ENCODE results near the gene ENO4.

ENO4 gene

DNA sequence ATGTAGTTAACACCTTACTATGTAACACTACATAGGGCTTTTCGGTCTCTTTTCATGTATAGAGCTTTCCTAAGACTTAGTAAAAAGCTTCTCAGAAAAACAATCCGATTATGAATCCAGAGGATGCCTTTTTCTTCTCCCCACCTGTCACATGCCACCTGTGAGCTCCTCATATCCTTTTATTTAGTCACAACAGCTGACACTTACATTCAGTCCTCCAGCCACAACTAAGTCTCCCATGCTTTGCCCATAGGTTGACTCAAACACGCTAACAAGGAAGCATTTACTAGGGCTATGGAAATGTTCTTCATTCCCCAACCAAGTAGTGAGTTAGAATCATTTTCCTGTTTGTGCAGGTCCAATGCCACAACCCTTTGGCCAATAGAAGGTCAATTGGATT lies 7.9 kb downstream of the ENO4 start:
- DNase-seq (ENCODE audit: low spot score) = no peak
- TF ChIP-seq CTCF (IDR thresholded peaks at IDR 0.05; ENCODE audit: extremely low read depth, insufficient read depth, missing control alignments) = no peak
- in situ Hi-C loops (cut with MboI; ENCODE audit: low pct_unique_long_range_greater_than_20kb, low sequenced_read_pairs, unreplicated experiment) = no loop called here

DNA sequence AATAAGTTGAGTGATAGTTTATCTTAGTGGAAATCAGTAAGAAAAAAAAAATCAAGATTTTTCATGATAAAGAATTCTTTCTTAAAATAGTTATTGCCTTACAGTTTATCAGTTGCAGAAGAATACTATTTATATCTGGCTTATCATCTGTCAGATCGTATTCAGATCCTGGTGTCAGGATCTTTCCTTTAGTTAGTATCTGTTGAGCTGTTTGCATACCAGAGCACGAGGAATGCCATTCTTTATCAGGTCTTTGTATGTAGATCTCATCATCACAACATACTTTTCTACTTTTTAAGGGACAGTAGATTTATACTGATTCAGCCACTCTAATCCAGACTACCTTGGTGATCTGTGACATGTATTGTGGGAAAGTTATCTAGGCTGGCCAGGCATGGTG lies 12.5 kb downstream of the ENO4 start:
- TF ChIP-seq CTCF (IDR thresholded peaks at IDR 0.05; ENCODE audit: extremely low read depth, insufficient read depth, missing control alignments) = no peak
- no peak for DNase-seq (ENCODE audit: low spot score)
- in situ Hi-C loops (cut with MboI; ENCODE audit: low pct_unique_long_range_greater_than_20kb, low sequenced_read_pairs, unreplicated experiment) = no loop called here

GRCh38 chr10:116864436-116864835 lies 15.1 kb downstream of the ENO4 start:
- in situ Hi-C loops (cut with MboI; ENCODE audit: low pct_unique_long_range_greater_than_20kb, low sequenced_read_pairs, unreplicated experiment) = no loop called here
- no peak for TF ChIP-seq CTCF (IDR thresholded peaks at IDR 0.05; ENCODE audit: extremely low read depth, insufficient read depth, missing control alignments)

GRCh38 chr10:116866066-116866465 lies 16.8 kb downstream of the ENO4 start:
- no peak for DNase-seq (ENCODE audit: low spot score)
- no peak for TF ChIP-seq CTCF (IDR thresholded peaks at IDR 0.05; ENCODE audit: extremely low read depth, insufficient read depth, missing control alignments)
- in situ Hi-C loops (cut with MboI; ENCODE audit: low pct_unique_long_range_greater_than_20kb, low sequenced_read_pairs, unreplicated experiment) = no loop called here

More at GRCh38 chr10:116864436-116864835, 15.1 kb downstream of the ENO4 start:
- no peak for DNase-seq (ENCODE audit: low spot score)

- in situ Hi-C loops (cut with MboI; ENCODE audit: low pct_unique_long_range_greater_than_20kb, low sequenced_read_pairs, unreplicated experiment) = no loop called here
- DNase-seq (ENCODE audit: low spot score) = no peak
Observed at GRCh38 chr10:116866987-116867595, 17.8 kb downstream of the ENO4 start.

DNA sequence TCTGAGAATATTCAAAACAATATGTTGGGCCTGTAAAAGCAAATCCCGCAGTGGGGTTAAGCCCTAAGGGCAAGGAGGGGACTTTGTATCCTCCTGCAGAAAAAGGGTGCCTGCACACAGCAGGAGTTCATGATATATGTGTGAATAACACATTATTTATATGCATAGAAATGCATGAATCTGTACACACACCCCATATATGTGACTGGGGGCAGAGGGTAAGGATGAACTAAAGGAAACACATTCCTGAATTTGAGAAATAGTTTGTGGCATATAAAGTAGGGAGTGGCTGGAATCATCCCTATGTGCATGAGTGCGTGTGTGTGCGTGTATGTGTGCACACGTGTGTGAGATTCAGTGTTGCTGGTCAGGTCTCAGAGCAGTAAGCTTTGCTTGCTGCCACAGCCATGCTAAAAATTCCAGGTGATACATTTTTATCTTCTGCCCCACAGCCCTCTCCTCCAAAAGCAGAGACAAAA lies 18.9 kb downstream of the ENO4 start:
- in situ Hi-C loops (cut with MboI; ENCODE audit: low pct_unique_long_range_greater_than_20kb, low sequenced_read_pairs, unreplicated experiment) = no loop called here
- no peak for TF ChIP-seq CTCF (IDR thresholded peaks at IDR 0.05; ENCODE audit: extremely low read depth, insufficient read depth, missing control alignments)

More at GRCh38 chr10:116866987-116867595, 17.8 kb downstream of the ENO4 start:
- no peak for TF ChIP-seq CTCF (IDR thresholded peaks at IDR 0.05; ENCODE audit: extremely low read depth, insufficient read depth, missing control alignments)

More for the DNA sequence above, 18.9 kb downstream of the ENO4 start:
- DNase-seq (ENCODE audit: low spot score) = no peak

Data from GM13977 (cell line).